ENCODE results near the gene THBD.

THBD gene

GRCh38 chr20:23049201-23050075, at the start of gene THBD:
Gene THBD (minus strand): TSS chr20:23049672. CDS start chr20:23049504, 168 bp downstream.
- Histone ChIP-seq H3K27ac (peak within 1 kb of the TSS; percentile 71 to 95 (median 89)), H3K4me3 (peak within 1 kb of the TSS; percentile 44 to 73 (median 53))

GRCh38 chr20:23097636-23098580, 48.4 kb upstream of the THBD start:
- H3K4me3 ChIP-seq, result no peak overlapping the region
- peak overlapping the region in 20 of 21 experiments; percentile 14 to 86 (median 68) for H3K27ac ChIP-seq

GRCh38 chr20:23096986-23097520, 47.6 kb upstream of the THBD start:
- no peak overlapping the region for H3K4me3 ChIP-seq
- peak overlapping the region in 20 of 21 experiments; percentile 26 to 86 (median 78) for H3K27ac ChIP-seq

DNA sequence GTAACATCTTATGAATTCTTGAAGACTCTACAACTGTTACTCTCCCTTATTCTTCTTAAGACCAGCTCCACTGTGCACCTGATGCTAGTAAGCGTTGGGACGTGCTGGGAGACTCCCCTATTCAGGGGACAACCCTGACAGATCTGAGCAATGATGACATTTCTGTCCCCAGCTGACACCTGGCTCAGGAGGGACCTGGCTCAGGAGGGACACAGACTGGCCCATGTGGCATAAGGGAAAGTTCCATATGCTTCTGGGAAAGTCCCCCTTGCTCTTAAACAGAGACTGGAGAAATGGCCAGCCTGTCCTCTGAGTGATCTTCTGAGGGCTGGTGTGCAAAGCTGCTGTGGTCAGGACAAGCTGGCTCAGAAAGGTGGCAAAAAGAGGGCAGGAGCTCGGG, 46.6 kb upstream of the THBD start:
- no peak overlapping the region for H3K4me3 ChIP-seq
- peak overlapping the region in 20 of 21 experiments; percentile 26 to 86 (median 78) for H3K27ac ChIP-seq

GRCh38 chr20:23095499-23095898, 46.0 kb upstream of the THBD start:
- Histone ChIP-seq H3K4me3 (no peak overlapping the region), H3K27ac (peak overlapping the region in 19 of 21 experiments; percentile 46 to 85 (median 75))

- Histone ChIP-seq H3K4me3 (no peak overlapping the region), H3K27ac (peak overlapping the region in 20 of 21 experiments; percentile 14 to 85 (median 76))
Observed at GRCh38 chr20:23094927-23095326, 45.5 kb upstream of the THBD start.

DNA sequence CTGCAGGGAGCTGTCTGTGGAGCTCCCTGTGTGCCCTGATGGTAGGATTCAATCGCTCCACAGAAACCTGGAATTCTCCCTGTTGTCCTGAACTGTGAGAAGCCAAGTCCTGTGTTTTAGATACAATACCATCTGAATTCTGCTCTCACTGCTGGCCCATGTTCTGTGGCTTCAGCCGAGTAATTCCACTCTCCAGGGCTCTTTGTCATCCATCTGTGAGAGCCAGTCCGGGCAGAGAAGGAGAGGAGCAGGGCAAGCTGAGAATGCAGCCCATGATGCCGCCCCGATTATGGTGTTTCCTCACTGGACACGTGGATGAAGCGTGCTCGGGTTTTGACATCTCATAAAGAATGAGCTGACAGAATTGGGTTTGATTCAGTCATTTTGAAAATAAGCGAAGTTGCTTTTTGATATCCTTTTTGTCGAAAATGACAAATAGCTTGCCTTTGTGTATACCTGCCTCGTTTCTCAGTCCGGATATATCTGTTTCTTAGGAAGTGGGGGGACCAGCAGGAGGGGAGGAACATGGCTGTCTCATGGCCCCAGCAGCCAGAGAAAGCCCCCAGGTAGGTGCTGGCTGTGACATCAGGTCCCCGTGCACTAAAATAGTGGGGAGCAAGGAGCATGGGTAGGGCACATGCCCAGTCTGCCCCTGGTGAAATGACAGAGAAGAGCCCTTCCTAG, 44.9 kb upstream of the THBD start:
- peak overlapping the region in 18 of 21 experiments; percentile 14 to 85 (median 76) for H3K27ac ChIP-seq
- H3K4me3 ChIP-seq, result no peak overlapping the region

DNA sequence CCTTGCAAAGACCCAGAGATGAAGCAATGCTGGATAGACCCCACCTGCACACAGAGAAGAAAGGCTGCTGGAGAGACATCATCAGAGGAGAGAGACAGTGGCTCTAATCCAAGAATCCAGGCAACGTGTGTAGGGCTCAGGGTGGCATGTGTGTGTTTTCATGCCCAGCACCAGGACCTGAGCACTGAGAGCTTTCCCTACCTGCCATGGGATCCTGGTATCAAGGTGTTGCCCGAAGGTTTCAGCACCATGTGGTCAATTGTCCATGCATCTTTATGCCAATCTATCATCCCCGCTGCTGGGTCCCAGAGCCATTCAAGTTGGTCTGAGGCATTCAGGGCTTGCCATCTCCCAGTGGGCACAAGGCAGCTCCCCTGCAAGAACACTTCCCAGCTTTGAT, 44.1 kb upstream of the THBD start:
- H3K27ac ChIP-seq, result peak overlapping the region in 4 of 21 experiments; percentile 47 to 85 (median 72)
- H3K4me3 ChIP-seq, result no peak overlapping the region

GRCh38 chr20:23092861-23093495, 43.5 kb upstream of the THBD start:
- Histone ChIP-seq H3K4me3 (no peak overlapping the region), H3K27ac (peak overlapping the region in 2 of 21 experiments; percentile 16 to 19)

DNA sequence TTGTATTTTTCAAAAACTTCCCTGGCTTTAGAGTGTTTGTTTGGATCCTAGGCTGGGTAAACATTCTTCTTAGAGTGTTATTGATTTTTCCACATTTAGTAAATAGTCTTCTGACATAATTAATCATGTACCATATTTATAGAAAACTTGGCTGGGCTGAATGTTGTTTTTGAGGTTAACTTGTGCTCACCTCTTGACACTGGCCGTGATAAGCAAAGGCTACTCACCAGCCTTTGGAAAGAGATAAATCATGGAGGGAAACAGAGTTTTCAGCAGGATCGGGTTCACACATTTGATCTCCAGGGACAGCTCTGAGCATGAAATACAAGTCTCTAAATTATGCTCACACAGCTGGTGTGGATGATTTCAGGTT, 42.9 kb upstream of the THBD start:
- Histone ChIP-seq H3K4me3 (no peak overlapping the region), H3K27ac (peak overlapping the region in 3 of 21 experiments; percentile 14 to 23 (median 19))

DNA sequence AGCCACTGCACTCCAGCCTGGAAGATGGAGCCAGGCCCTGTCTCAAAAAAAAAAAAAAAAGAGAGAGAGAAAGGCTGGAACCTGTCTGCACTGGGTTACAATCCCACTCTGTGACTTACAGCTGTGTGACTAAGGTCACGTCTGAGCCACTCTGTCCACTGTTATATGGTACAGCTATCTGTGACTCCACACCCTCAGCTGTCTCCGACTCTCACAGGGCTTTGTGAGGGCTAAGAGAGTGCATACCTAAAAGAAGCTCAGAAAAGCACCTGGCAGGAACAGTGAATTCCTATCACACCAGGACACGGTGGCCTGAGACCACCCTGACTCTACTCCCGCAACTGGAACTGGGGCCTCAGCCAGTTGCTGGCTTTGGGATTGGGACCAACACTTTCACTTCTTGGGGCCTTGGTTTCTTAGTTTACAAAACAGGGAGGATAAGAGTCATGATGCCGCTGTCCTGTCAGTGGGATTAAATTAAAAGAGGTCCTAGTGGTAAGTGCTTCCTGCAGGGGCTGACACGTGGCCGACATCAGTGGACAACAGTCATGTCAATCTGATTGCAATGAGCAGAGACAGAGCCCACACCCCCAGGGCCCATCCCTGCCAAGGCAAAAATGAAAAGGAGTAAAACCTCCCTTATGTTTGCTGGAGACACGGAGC, 42.4 kb upstream of the THBD start:
- Histone ChIP-seq H3K4me3 (no peak overlapping the region), H3K27ac (peak overlapping the region in 4 of 21 experiments; percentile 3 to 23 (median 16))

DNA sequence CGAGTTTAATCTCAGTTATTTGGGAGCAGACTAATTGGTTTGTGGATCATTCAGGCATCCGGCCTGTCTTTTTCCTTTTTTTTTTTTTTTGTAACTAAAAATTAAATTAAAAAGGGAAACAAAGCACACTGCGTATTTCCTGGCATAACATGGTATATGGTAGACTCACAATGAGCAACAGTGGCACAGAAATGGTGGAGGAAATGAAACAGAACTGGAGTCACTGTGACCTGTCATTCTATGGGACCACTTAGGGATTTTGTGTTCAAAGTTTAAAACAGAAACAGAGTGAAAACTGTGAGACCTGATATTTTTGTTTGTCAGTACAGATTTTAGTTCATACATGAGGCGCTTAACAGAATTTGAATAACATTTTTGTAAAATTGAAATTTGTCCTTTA, 41.4 kb upstream of the THBD start:
- Histone ChIP-seq H3K27ac (no peak overlapping the region), H3K4me3 (no peak overlapping the region)

DNA sequence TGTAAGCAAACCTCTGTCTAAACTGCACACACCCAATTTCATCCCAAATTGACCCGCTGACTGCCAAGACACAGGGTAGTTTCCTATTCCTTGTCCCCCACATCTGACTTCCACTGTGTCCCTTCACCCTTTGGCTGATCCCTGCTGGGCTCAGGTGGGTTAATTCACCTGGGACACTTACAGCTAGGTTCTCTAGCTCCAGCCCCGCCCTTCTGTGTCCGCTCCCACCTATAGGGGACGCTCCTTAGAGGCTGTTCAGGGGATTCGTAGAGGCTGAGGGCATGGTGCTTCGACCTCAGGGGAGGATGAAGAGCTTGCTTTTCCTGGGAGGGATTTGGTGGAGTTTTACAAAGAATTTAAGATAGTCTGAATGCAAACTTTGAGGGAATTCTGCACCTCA, 40.7 kb upstream of the THBD start:
- H3K27ac ChIP-seq, result no peak overlapping the region
- H3K4me3 ChIP-seq, result no peak overlapping the region

DNA sequence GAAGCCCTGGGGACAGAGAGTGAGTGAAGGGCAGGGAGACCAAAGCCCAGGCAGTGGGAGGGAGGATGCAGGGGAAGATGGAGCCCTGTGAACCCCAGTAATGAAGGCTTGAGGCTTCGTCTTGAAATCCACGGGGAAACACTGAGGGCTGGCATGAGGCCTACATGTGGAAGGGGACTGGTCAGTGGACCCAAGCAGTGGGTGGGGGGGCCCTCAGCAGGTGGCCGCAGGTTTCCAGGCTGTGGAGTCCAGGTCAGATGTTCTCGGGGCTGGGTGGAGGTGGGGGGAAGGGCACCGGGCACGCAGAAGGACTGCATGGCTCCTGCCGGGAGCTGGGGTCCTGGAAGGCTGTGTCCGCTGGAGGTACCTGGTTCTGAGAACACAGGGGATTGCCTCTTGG, 39.4 kb upstream of the THBD start:
- no peak overlapping the region for H3K27ac ChIP-seq

GRCh38 chr20:23087587-23088251, 38.2 kb upstream of the THBD start:
- peak overlapping the region in 19 of 21 experiments; percentile 71 to 93 (median 82) for H3K27ac ChIP-seq
- H3K4me3 ChIP-seq, result no peak overlapping the region

More for the DNA sequence above, 39.4 kb upstream of the THBD start:
- H3K4me3 ChIP-seq, result no peak overlapping the region

GRCh38 chr20:23086931-23087411, 37.5 kb upstream of the THBD start:
- Histone ChIP-seq H3K4me3 (no peak overlapping the region), H3K27ac (peak overlapping the region; percentile 34 to 93 (median 82))

DNA sequence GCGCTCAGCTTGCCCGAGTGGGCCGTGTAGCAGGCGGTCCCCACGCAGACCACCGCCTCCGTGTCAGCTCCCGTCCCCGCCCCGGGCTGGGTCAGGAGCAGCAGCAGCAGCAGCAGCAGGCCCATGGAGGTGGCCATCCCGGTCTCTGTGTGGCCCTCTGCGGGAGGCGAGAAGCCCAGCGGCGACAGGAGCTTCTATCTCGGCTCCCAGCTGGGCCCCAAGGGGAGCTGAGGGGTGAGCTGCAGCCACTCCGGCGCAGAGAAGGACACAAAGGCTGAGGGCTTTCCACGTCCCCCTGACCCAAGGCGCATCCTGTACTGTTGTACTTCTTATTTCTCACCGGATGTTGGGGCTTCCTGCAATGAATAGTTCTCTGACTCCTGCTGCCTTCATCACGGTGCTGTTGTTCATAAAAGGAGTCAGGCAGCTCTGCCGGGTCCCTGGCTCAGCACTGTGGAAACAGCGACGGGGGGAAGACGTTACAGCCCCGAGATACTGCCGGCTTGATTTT, 36.6 kb upstream of the THBD start, which contains the start of gene CD93:
CD93 (minus strand) TSS at position 269 of the 511 bp plus-strand sequence; CDS start at position 137, 132 bp downstream.
- peak within 1 kb of the TSS; percentile 34 to 93 (median 82) for H3K27ac ChIP-seq
- H3K4me3 ChIP-seq, result peak within 1 kb of the TSS; percentile 15 to 38 (median 27)
